K562 (cell line): Measurements from ENCODE around the gene CADPS2. TPM values are rescaled to one million over a fixed set of nuclear protein-coding genes. Genes with fewer than 3 reads are reported as not detected.

Experiments
- ATAC-seq: fragments of 200-7000 bp; cut with Tn5 transposase; 3 replicates; pipeline ENCODE4 v1.9.1; 2020; ENCODE audit warnings: moderate library complexity
- BruUV-seq: library from RNA; stranded (reverse); fragments of 400-500 nt; replicated peaks from 2 replicates; lab custom pipeline; 2021; lab: Mats Ljungman, UMichigan
- CTCF ChIA-PET: fragments of 300-600 bp; formaldehyde crosslinking; extraction: SDS; loops from one replicate; lab custom pipeline; 2021; ENCODE audit warnings: low intra/inter-chr PET ratio; lab: Yijun Ruan, JAX
- POLR2A ChIA-PET: fragments of 300-600, 350-650 bp; sonication (Branson Sonifier 250); formaldehyde crosslinking; extraction: SDS; loops from one replicate; lab custom pipeline; 2021; ENCODE audit warnings: antibody characterized with exemption, inconsistent platforms; lab: Yijun Ruan, JAX
- DNase-seq, 4 experiments: peaks; one replicate each; pipeline versions ENCODE4 v3.0.0 to v3.0.0-alpha.2; 2011 to 2018; ENCODE audit warnings: low spot score in 3 of 4, mixed read lengths in 3 of 4; ENCODE audit errors: extremely low read depth in 1 of 4
- FAIRE-seq: peaks from 2 replicates; lab custom pipeline; 2011; peaks lifted over from hg19 to GRCh38; lab: Jason Lieb, UNC
- H2AFZ ChIP-seq: 2 replicates; pipeline ENCODE4 v1.6.0; 2011; ENCODE audit warnings: low read depth, low read length, control low read depth, inconsistent platforms
- H3K27ac ChIP-seq: fragments of 200-600 bp; 3 replicates; pipeline ENCODE4 v1.8.0; 2011; ENCODE audit warnings: low read depth, mild to moderate bottlenecking, control low read depth, inconsistent platforms, low read length, moderate library complexity, mixed read lengths; ENCODE audit errors: extremely low read depth
- H3K27me3 ChIP-seq, 2 experiments: fragments of 300-600 bp in 1 of 2; 2 replicates in 1 of 2; 3 replicates in 1 of 2; pipeline versions ENCODE4 v1.6.0 to v1.8.0; 2011; ENCODE audit warnings: inconsistent platforms in 2 of 2, low read length in 2 of 2, mild to moderate bottlenecking in 1 of 2, mixed read lengths in 1 of 2, moderate library complexity in 1 of 2; ENCODE audit not compliant: control insufficient read depth in 2 of 2, insufficient read depth in 2 of 2
- H3K36me3 ChIP-seq: fragments of 300-600 bp; 3 replicates; pipeline ENCODE4 v1.8.0; 2011; ENCODE audit warnings: mild to moderate bottlenecking, low read length, inconsistent platforms; ENCODE audit not compliant: control insufficient read depth, insufficient read depth
- H3K4me1 ChIP-seq, 2 experiments: fragments of 200-600 bp in 1 of 2; replicated peaks in 1 of 2; 2 replicates in 1 of 2; 3 replicates in 1 of 2; pipeline versions ENCODE4 v1.5.1 to v1.8.0; 2011; ENCODE audit warnings: inconsistent platforms in 2 of 2, low read length in 2 of 2, mild to moderate bottlenecking in 1 of 2, mixed read lengths in 1 of 2, moderate library complexity in 1 of 2; ENCODE audit not compliant: control insufficient read depth in 2 of 2, insufficient read depth in 2 of 2
- H3K4me2 ChIP-seq: 2 replicates; pipeline ENCODE4 v1.6.1; 2011; ENCODE audit warnings: low read length, control low read depth, inconsistent platforms, mixed read lengths; ENCODE audit not compliant: insufficient read depth
- H3K4me3 ChIP-seq: fragments of 200-600 bp; sonication (generic), shearing (Covaris generic); 2 replicates; pipeline ENCODE4 v1.5.1; 2016; ENCODE audit warnings: control low read depth, inconsistent platforms
- H3K79me2 ChIP-seq: fragments of 200-600 bp; 3 replicates; pipeline ENCODE4 v1.8.0; 2011; ENCODE audit warnings: low read length, inconsistent platforms; ENCODE audit not compliant: control insufficient read depth, insufficient read depth
- H3K9ac ChIP-seq, 2 experiments: 2 replicates each; pipeline versions ENCODE4 v1.6.0 to v1.6.1; 2011; ENCODE audit warnings: low read depth in 2 of 2, low read length in 2 of 2, control low read depth in 1 of 2, inconsistent platforms in 1 of 2, mild to moderate bottlenecking in 1 of 2, mixed read lengths in 1 of 2; ENCODE audit not compliant: insufficient read depth in 1 of 2
- H3K9me1 ChIP-seq: one replicate; pipeline ENCODE4 v1.6.0; 2011; ENCODE audit warnings: inconsistent platforms, mild to moderate bottlenecking, low read length, moderate library complexity; ENCODE audit not compliant: control insufficient read depth, insufficient read depth
- H3K9me3 ChIP-seq: replicated peaks from 2 replicates; pipeline ENCODE4 v1.5.1; 2011; ENCODE audit warnings: low read depth, low read length, inconsistent platforms; ENCODE audit not compliant: control insufficient read depth, insufficient read depth
- H4K20me1 ChIP-seq: replicated peaks from 2 replicates; pipeline ENCODE4 v1.6.1; 2011; ENCODE audit warnings: low read length, inconsistent platforms, mixed read lengths; ENCODE audit not compliant: control insufficient read depth, insufficient read depth
- ATF1 ChIP-seq, 2 experiments: fragments of 450-650 bp in 1 of 2; IDR thresholded peaks; 2 replicates each; pipeline ENCODE4 v1.6.1; 2016; ENCODE audit warnings: missing compliant biosample characterization in 1 of 2, missing genetic modification characterization in 1 of 2
- CREB1 ChIP-seq, 2 experiments: sonication (generic) in 1 of 2; formaldehyde crosslinking in 1 of 2; IDR thresholded peaks; 2 replicates each; pipeline versions ENCODE4 v1.6.1 to v1.8.0; 2012 to 2022; ENCODE audit warnings: inconsistent platforms in 1 of 2, mild to moderate bottlenecking in 1 of 2, missing genetic modification reagents in 1 of 2, moderate library complexity in 1 of 2
- HMG20B ChIP-seq: fragments of 250-450 bp; sonication (Bioruptor Pico); IDR thresholded peaks from 2 replicates; pipeline ENCODE4 v1.5.0; 2021; ENCODE audit warnings: mild to moderate bottlenecking
- ILF3 ChIP-seq: fragments of 450-650 bp; IDR thresholded peaks from 2 replicates; pipeline ENCODE4 v1.6.1; 2018; ENCODE audit warnings: antibody characterized with exemption, mild to moderate bottlenecking, moderate library complexity, borderline replicate concordance
- MCM3 ChIP-seq: fragments of 450-650 bp; IDR thresholded peaks from 2 replicates; pipeline ENCODE4 v1.6.1; 2016
- NELFE ChIP-seq: IDR thresholded peaks from 2 replicates; pipeline ENCODE4 v1.6.1; 2011; ENCODE audit warnings: mild to moderate bottlenecking; ENCODE audit not compliant: insufficient read depth, insufficient read length
- NONO ChIP-seq, 2 experiments: fragments of 200-400 bp in 1 of 2; fragments of 450-650 bp in 1 of 2; formaldehyde crosslinking in 1 of 2; IDR thresholded peaks; 2 replicates each; pipeline ENCODE4 v1.6.1; 2017; ENCODE audit warnings: low read depth in 2 of 2, mild to moderate bottlenecking in 2 of 2, moderate library complexity in 2 of 2, low read length in 1 of 2
- PHF20 ChIP-seq: fragments of 450-650 bp; IDR thresholded peaks from 2 replicates; pipeline ENCODE4 v1.6.1; 2018; ENCODE audit not compliant: partially characterized antibody
- POLR2AphosphoS5 ChIP-seq: IDR thresholded peaks from 2 replicates; pipeline ENCODE4 v1.6.1; 2011; ENCODE audit warnings: mild to moderate bottlenecking, low read depth, low read length, moderate library complexity; ENCODE audit not compliant: control insufficient read depth, insufficient read depth
- SUPT5H ChIP-seq: fragments of 450-650 bp; IDR thresholded peaks from 2 replicates; pipeline ENCODE4 v1.6.1; 2016
- THRB ChIP-seq: fragments of 450-650 bp; formaldehyde crosslinking; conservative IDR thresholded peaks from 2 replicates; pipeline ENCODE4 v1.4.0; 2022; ENCODE audit warnings: mild to moderate bottlenecking, missing genetic modification characterization
- ZBTB5 ChIP-seq: fragments of 450-650 bp; IDR thresholded peaks from 2 replicates; pipeline ENCODE4 v1.6.1; 2017; ENCODE audit warnings: antibody characterized with exemption
- ZSCAN29 ChIP-seq: fragments of 450-650 bp; IDR thresholded peaks from 2 replicates; pipeline ENCODE4 v1.6.1; 2017
- WGBS: fragments of 100-300 bp; shearing (Covaris generic); methylation state at CpG from one replicate; pipeline ENCODE4 v1.1.6; 2016; ENCODE audit warnings: low coverage, mixed read lengths; ENCODE audit not compliant: insufficient coverage; ENCODE audit errors: missing lambda C conversion rate; 5-methylcytosine and 5-hydroxymethylcytosine counted together
- in situ Hi-C: fragments of 300-500 bp; cut with MboI; formaldehyde crosslinking; loops from 4 replicates; pipeline ENCODE4 v1.15.0; 2018; ENCODE audit warnings: inconsistent platforms, mixed read lengths
- intact Hi-C: fragments of 100-400 bp; cut with micrococcal nuclease; formaldehyde crosslinking; loops from 2 replicates; pipeline ENCODE4 v1.14.2; 2022
- polyA plus RNA-seq, 8 experiments: library from polyadenylated mRNA; depleted of rRNA in 4 of 8; stranded (reverse) in 5 of 8; unstranded in 3 of 8; fragments of >200 nt; fragmentation: Nextera tagmentation in 2 of 8; fragmentation: Illumina TruSeq in 1 of 8; extraction: Ambion mirVana in 2 of 8; extraction: Trizol in 1 of 8; gene quantifications; 2 replicates each; pipeline versions ENCODE4 v1.2.1 to v1.2.3, GENCODE V29; 2011 to 2014; ENCODE audit warnings: inconsistent platforms in 1 of 8, missing spikeins in 1 of 8
- total RNA-seq, 7 experiments: library from RNA; depleted of rRNA in 6 of 7; stranded (reverse); fragments of >200 nt in 6 of 7; fragmentation: Illumina TruSeq in 2 of 7; extraction: Trizol in 2 of 7; gene quantifications; 2 replicates each; pipeline versions ENCODE4 v1.2.1 to v1.2.3, GENCODE V29; 2011 to 2021; ENCODE audit warnings: low replicate concordance in 1 of 7
- TF ChIP-seq, protein P1 (sequence below): fragments of 450-650 bp; IDR thresholded peaks from 2 replicates; pipeline ENCODE4 v1.6.1; 2016
- TF ChIP-seq, protein P2 (sequence below): sonication (generic); formaldehyde crosslinking; IDR thresholded peaks from 2 replicates; pipeline ENCODE4 v1.8.1; 2023; ENCODE audit warnings: mild to moderate bottlenecking, missing genetic modification reagents

CADPS2 gene
- total and polyA plus RNA-seq, 9 of the 15 experiments (the other 6 are each of a cell fraction or from before 2014, with no cell fraction given): 0.03 to 0.14 (median 0.04) TPM; not detected in 1

DNA sequence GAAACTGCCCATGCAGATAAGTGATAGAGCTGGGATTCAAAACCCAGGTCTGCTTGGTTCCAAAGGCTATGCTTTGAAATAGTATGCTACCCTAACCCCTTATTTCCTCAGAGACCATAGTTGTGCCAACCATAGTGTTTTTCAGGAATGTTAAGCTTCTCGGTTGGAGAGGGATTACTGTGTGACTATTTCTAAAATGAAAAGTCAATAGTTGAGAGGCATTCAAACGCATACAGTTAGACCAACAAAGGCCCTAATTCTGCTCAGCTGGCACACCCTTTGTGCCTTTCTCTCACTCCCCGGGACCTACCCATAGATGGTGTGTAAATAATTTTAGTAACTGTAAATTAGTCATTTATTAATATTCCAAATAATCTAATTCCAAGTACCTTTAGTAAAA is 118.9 kb downstream of the CADPS2 start:
- no peak overlapping the region for H3K9ac ChIP-seq
- DNase-seq: no peak
- no peaks in the 10 kb centered on the region for H3K9me1 ChIP-seq
- BruUV-seq: no TSS peak
- H3K79me2 ChIP-seq: no peaks in the 10 kb centered on the region
- H2AFZ ChIP-seq: no peak overlapping the region
- no peak overlapping the region for H3K4me3 ChIP-seq
- in situ Hi-C loops: no loop called here
- CTCF ChIA-PET: no interaction called here
- H3K9me3 ChIP-seq: 0 out of 2 replicates have a peak, but pooled peaks cover 3% of the 10 kb centered on the region
- H3K4me1 ChIP-seq: no peaks in the 10 kb centered on the region
- POLR2A ChIA-PET: no interaction called here
- no peak overlapping the region for H3K27ac ChIP-seq
- no peaks in the 10 kb centered on the region for H4K20me1 ChIP-seq
- no peaks in the 10 kb centered on the region for H3K27me3 ChIP-seq
- ATAC-seq: no peak
- FAIRE-seq: no peak
- intact Hi-C loops: no loop called here
- no peak overlapping the region for H3K4me2 ChIP-seq
- H3K36me3 ChIP-seq: no peaks in the 10 kb centered on the region
- WGBS: under 1% methylated on average over 3 of the region's 3 CpGs
- TF ChIP-seq POLR2AphosphoS5: no peak
- TF ChIP-seq CREB1 (IDR thresholded peaks at IDR 0.05): no peak
- TF ChIP-seq CREB1 (CRISPR knock-in tag; IDR thresholded peaks at IDR 0.05): no peak
- TF ChIP-seq ZSCAN29: no peak
- no peak for TF ChIP-seq NELFE
- no peak for TF ChIP-seq ATF1 (CRISPR knock-in tag; IDR thresholded peaks at IDR 0.05)
- TF ChIP-seq ATF1 (tag; IDR thresholded peaks at IDR 0.05): no peak
- TF ChIP-seq MCM3: no peak
- TF ChIP-seq HMG20B (CRISPR knock-in tag): no peak
- TF ChIP-seq, protein P1, sequence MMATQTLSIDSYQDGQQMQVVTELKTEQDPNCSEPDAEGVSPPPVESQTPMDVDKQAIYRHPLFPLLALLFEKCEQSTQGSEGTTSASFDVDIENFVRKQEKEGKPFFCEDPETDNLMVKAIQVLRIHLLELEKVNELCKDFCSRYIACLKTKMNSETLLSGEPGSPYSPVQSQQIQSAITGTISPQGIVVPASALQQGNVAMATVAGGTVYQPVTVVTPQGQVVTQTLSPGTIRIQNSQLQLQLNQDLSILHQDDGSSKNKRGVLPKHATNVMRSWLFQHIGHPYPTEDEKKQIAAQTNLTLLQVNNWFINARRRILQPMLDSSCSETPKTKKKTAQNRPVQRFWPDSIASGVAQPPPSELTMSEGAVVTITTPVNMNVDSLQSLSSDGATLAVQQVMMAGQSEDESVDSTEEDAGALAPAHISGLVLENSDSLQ: no peak
- no peak for TF ChIP-seq PHF20
- TF ChIP-seq, protein P2, sequence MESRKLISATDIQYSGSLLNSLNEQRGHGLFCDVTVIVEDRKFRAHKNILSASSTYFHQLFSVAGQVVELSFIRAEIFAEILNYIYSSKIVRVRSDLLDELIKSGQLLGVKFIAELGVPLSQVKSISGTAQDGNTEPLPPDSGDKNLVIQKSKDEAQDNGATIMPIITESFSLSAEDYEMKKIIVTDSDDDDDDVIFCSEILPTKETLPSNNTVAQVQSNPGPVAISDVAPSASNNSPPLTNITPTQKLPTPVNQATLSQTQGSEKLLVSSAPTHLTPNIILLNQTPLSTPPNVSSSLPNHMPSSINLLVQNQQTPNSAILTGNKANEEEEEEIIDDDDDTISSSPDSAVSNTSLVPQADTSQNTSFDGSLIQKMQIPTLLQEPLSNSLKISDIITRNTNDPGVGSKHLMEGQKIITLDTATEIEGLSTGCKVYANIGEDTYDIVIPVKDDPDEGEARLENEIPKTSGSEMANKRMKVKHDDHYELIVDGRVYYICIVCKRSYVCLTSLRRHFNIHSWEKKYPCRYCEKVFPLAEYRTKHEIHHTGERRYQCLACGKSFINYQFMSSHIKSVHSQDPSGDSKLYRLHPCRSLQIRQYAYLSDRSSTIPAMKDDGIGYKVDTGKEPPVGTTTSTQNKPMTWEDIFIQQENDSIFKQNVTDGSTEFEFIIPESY (CRISPR knock-in tag): no peak
- TF ChIP-seq ZBTB5: no peak
- no peak for TF ChIP-seq THRB (CRISPR knock-in tag)
- TF ChIP-seq NONO (IDR thresholded peaks at IDR 0.05; ENCODE audit: low read depth in 2 of 2, low read length in 1 of 2): no peak
- no peak for TF ChIP-seq ILF3
- TF ChIP-seq SUPT5H: no peak
